GM18511 (cell line): ENCODE data around the gene KLRC4.
"Not testable (repeated sequence)": the region's sequence is repeated elsewhere in the genome, so short reads cannot be mapped to it uniquely, and the experiment has no call there.

Experiments used
- ATAC-seq: cut with Tn5 transposase; IDR thresholded peaks from one replicate; pipeline ENCODE4 v1.9.1; 2021; ENCODE audit warnings: mild to moderate bottlenecking, moderate library complexity; ENCODE audit not compliant: unreplicated experiment

KLRC4 gene, protein sequence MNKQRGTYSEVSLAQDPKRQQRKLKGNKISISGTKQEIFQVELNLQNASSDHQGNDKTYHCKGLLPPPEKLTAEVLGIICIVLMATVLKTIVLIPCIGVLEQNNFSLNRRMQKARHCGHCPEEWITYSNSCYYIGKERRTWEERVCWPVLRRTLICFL

GRCh38 chr12:10409392-10409791 is at the start of gene KLRC4:
Gene KLRC4 (minus strand): TSS chr12:10409757. CDS start chr12:10409575, 182 bp downstream.
- no peak for ATAC-seq

DNA sequence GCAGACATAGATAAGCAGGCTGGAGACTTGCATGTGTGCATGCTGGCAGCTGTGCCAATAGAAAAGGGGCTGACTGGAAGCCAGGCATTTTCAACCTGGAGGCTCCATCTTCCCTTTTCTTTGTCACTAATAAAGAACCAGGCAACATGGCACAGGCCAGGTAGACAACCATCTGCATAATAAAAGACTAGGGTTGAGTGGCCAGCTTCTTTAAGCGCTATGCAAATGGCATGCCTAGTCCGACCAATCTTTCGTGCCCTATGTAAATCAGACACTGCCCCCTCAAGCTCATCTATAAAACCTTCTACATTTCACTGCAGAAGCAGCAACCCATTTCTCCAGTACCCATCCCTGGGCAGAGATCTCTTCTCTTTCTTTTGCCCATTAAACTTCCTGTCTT is 48.2 kb upstream of the KLRC4 start:
- no peak for ATAC-seq

DNA sequence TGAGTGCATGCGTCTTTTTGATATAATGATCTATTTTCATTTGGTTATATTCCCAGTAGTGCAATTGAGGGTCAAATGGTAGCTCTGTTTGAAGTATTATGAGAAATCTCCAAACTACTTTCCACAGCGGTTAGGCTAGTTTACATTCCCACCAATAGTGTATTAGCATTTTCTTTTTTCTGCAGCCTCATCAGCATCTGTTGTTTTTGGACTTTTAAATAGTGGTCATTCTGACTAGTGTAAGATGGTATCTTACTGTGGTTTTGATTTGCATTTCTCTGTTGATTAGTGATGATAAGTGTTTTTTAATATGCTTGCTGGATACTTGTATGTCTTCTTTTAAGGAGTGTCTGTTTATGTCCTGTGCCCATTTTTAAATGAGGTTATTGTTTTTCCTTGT is 47.3 kb upstream of the KLRC4 start:
- no peak for ATAC-seq

- no peak for ATAC-seq
These were observed 46.2 kb upstream of the KLRC4 start for GRCh38 chr12:10455766-10456165.

- no peak for ATAC-seq
These were observed 45.0 kb upstream of the KLRC4 start for GRCh38 chr12:10454531-10454930.

DNA sequence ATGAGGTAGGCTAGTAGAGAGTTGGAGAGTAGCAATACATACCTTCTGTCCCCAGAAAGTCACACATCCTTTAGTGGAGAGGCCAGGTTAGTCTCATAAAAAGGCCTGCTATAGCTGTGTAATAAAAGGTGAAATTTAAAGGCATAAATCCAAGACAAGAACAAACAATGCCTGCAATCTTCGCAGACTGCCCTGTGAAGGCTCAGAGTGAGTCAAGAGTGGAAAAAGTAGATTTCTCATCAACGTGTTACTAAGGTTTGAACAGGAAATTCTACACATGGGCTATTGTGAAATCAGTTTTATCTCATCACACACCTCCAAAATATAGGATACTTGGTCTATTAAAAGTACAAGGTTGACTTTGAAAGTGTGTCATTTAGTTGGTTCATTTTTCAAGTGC is 43.6 kb upstream of the KLRC4 start, which contains the start of gene KLRC1:
KLRC1 (minus strand) TSS at position 222 of the 400 bp plus-strand sequence. CDS start 2,221 bp downstream, outside the sequence.
- no peak for ATAC-seq

DNA sequence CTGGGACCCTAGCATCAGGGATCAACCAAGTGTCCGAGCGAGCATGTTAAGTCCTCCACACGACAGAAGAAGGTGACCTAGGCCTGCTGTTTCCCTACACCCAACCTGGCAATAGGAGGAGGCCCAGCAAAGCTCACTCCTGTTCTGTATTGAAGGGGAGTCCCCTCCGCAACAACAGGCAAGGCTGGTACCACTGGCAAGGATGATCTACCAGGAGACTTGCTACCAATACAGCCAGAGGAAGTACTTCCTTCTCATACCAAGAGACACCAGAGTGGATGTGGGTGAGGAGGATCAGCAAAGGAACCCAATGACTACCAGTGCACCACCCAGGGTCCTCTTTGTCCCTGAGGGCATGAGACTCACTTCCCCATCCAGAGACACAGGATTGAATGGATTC is 38.7 kb upstream of the KLRC4 start:
- ATAC-seq: no peak

- not testable (repeated sequence) for ATAC-seq
These were observed 36.5 kb upstream of the KLRC4 start for GRCh38 chr12:10446052-10446451.

GRCh38 chr12:10441144-10441543 is 31.6 kb upstream of the KLRC4 start:
- ATAC-seq: not testable (repeated sequence)

GRCh38 chr12:10439608-10440274 is 30.2 kb upstream of the KLRC4 start:
- ATAC-seq: not testable (repeated sequence)

DNA sequence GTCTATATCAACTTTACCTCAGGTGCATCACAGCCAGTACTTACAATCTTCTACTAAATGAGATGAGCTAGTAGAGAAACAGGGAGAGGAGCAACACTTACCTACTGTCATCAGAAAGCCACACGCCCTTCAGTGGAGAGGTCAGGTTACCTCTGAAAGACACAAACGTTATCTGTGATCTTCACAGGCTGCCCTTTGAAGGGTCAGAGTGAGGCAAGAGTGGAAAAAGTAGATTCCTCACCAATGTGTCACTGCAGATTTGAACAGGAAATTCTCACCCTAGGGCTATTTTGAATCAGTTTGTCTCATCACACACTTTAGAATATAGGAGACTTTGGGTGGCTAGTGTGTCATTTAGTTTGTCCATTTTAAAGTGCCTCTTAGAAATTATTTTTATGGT is 28.0 kb upstream of the KLRC4 start:
- not testable (repeated sequence) for ATAC-seq

GRCh38 chr12:10435816-10436215 is 26.3 kb upstream of the KLRC4 start, which contains the start of gene KLRC2:
Gene KLRC2 (minus strand): TSS chr12:10436010. CDS start chr12:10435986, 24 bp downstream.
- not testable (repeated sequence) for ATAC-seq

GRCh38 chr12:10430623-10431022 is 21.1 kb upstream of the KLRC4 start:
- ATAC-seq: not testable (repeated sequence)

DNA sequence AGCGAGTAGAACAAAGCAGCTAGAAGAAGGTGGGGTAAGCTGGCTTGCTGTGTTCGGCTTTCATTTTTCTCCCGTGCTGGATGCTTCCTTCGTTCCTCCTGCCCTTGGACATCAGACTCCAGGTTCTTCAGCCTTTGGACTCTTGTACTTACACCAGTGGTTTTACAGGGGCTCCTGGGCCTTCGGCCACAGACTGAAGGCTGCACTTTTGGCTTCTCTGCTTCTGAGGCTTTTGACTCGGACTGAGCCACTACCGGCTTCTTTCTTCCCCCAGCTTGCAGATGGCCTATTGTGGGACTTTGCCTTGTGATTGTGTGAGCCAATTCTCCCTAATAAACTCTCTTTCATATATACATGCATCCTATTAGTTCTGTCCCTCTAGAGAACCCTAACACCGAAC is 16.4 kb upstream of the KLRC4 start:
- ATAC-seq: not testable (repeated sequence)

GRCh38 chr12:10424260-10424899 is 14.8 kb upstream of the KLRC4 start:
- not testable (repeated sequence) for ATAC-seq

- ATAC-seq: not testable (repeated sequence)
These were observed 12.6 kb upstream of the KLRC4 start for GRCh38 chr12:10422159-10422558.

DNA sequence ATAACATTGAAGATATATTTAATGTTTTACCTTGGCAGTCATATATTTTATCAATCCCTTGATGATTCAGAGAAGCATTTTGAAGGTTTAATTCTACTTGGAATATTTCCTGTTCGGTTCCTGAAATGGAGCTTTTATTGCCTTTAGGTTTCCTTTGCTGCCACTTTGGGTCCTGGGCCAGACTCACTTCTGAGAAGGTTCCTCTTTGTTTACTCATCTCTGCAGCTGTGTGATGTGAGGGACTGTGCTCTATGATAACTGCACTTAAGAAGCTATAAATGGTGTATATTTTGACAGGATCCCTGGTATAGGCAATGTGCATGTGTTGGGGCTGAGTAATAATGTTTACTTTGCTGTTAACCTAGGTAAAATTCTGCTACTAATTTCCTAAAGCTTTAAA is 10.8 kb upstream of the KLRC4 start, which contains the start of gene KLRC3:
KLRC3 (minus strand) TSS at position 262 of the 400 bp plus-strand sequence; CDS start at position 217, 45 bp downstream.
- not testable (repeated sequence) for ATAC-seq

DNA sequence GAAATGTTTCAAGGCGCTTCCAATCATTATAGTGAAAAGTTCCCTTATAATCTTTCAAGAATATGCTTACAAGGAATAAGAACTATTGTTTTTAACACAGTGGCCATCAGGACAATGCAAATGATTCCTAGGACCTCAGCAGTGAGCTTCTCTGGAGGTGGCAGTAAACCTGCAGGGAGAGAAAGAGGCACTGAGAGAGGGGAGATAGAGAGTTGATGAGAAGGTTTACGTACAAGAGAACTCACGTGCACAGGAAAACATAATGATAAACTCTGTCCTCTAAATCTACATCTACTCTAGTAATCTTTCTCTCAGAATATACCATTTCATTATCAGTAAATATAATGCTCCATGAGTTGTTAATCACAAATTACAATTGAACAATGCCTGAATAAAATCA is 715 bp downstream of the KLRC4 start:
- no peak for ATAC-seq

GRCh38 chr12:10406725-10407124 is 2.8 kb downstream of the KLRC4 start:
- no peak for ATAC-seq

DNA sequence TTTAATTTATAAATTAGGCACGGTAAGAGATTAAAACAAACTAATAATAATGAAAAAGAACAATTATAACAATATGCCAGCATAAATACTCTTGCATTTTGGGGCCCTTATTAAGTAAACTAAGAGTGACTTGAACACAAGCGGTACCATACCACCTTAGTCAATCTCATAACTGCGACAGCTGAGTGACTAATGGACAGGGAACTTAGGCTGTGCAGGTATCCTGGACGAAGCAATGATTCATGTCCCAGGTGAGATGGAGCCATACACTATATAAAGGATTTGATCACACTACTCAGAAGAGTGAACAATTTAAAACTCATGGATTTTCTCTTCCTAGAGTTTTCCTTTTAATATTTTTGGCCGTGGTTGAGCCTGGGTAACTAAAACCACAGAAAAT is 4.3 kb downstream of the KLRC4 start:
- no peak for ATAC-seq

GRCh38 chr12:10404798-10405197 is 4.8 kb downstream of the KLRC4 start:
- ATAC-seq: no peak

GRCh38 chr12:10400829-10401228 is 8.7 kb downstream of the KLRC4 start:
- no peak for ATAC-seq
